H1 (cell line): ENCODE results near the gene TRPV6. TPM values are rescaled to one million over a fixed set of nuclear protein-coding genes. Genes with fewer than 3 reads are reported as not detected.

Experiments used
- EZH2 ChIP-seq: fragments of 200-600 bp; sonication (generic); IDR thresholded peaks from 2 replicates; pipeline ENCODE4 v1.7.1; 2012; ENCODE audit warnings: low read depth, mild to moderate bottlenecking, moderate library complexity, low read length, inconsistent platforms; ENCODE audit not compliant: severe bottlenecking
- TBP ChIP-seq: IDR thresholded peaks from 2 replicates; pipeline ENCODE4 v1.6.1; 2011; ENCODE audit warnings: low read depth, low read length, improper control_type of control experiment
- polyA plus RNA-seq, 7 experiments: library from polyadenylated mRNA; depleted of rRNA in 3 of 7; stranded (reverse) in 5 of 7; unstranded in 2 of 7; fragments of >200 nt in 5 of 7; fragments of 200-250 nt in 2 of 7; gene quantifications; 1 replicate in 5 of 7; 2 replicates in 1 of 7; 4 replicates in 1 of 7; pipeline versions ENCODE4 v1.2.1 to v1.2.3, GENCODE V29; 2011 to 2013; ENCODE audit warnings: missing spikeins in 2 of 7, mixed read lengths in 2 of 7
- total RNA-seq: library from RNA; stranded (reverse); fragmentation: NEBNext Ultra II Directional; extraction: Animal tissue kit (Norgen Biotek cat#: 25700); gene quantifications from 2 replicates; pipeline ENCODE4 v1.2.1, GENCODE V29; 2021

The TRPV6 gene
- total and polyA plus RNA-seq, 2 of the 8 experiments (the other 6 are each of a cell fraction or from before 2014, with no cell fraction given): 0.52 to 1.1 TPM

- TF ChIP-seq EZH2 (no peak), TBP (no peak)
Observed at GRCh38 chr7:142836426-142836825, 49.1 kb downstream of the TRPV6 start (continued).
